ENCODE data around the gene CDSN.
A peak's percentile ranks its signal among the peaks of the same experiment; 100 is the strongest.

DNA sequence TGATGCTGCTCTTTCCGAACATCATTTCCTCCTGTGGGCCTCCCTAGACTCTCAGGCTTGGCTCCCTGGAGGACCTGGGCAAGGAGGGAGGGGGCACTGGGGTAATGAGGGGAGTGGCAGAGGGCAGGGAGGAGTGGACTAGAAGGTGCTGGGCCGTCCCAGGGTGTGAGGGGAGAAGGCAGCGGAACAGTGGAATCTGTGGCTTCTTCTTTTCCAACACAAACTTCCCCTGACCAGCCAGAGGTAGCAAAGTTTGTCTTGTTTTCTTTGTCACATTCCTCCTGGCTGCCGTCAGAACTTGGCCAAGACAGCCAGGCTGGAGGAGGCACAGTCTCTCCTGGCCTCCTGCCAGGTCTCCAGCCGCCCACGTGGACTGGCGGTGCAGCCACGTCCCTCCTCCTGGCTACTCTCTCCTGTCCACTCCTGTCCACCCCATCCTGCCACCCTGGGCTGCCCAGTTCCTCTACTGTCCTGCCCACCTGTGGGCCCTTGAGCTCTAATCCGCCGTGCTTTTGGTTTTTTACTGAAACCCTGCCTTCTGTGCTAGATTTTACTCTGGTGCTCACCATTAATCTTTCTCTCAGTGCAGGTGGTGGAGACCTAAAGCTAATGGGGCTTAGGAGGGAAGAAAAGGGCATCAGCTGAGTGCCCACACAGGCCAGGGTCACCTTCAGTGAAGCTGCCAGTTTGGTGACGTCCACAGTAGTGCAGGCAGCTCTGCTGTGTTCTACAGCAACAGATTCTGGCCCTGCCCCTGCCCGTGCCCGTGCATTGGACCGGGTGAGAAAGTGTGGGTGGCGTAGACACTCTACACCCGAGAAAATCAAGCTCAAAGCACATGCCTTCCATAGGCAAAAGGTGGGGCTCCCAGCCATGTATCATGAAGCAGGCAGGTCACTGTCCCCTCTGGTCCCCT lies 2.8 kb upstream of the CDSN start:
- TF ChIP-seq, protein P1, sequence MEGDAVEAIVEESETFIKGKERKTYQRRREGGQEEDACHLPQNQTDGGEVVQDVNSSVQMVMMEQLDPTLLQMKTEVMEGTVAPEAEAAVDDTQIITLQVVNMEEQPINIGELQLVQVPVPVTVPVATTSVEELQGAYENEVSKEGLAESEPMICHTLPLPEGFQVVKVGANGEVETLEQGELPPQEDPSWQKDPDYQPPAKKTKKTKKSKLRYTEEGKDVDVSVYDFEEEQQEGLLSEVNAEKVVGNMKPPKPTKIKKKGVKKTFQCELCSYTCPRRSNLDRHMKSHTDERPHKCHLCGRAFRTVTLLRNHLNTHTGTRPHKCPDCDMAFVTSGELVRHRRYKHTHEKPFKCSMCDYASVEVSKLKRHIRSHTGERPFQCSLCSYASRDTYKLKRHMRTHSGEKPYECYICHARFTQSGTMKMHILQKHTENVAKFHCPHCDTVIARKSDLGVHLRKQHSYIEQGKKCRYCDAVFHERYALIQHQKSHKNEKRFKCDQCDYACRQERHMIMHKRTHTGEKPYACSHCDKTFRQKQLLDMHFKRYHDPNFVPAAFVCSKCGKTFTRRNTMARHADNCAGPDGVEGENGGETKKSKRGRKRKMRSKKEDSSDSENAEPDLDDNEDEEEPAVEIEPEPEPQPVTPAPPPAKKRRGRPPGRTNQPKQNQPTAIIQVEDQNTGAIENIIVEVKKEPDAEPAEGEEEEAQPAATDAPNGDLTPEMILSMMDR (IDR thresholded peaks at IDR 0.05) = no peak
- no peak for TF ChIP-seq POLR2A (IDR thresholded peaks at IDR 0.05)
- TF ChIP-seq POLR2AphosphoS5 (IDR thresholded peaks at IDR 0.05) = peak; percentile 59

Data from prostate gland (tissue), 2 donors.